HEK293 (cell line): ENCODE measurements around the gene ZNF219.

Experiments used
- CTCF ChIA-PET: fragments of 350-600 bp; formaldehyde crosslinking; extraction: SDS; loops from one replicate; lab custom pipeline; 2021; ENCODE audit warnings: antibody characterized with exemption; lab: Yijun Ruan, JAX
- POLR2A ChIA-PET: fragments of 300-600 bp; formaldehyde crosslinking; extraction: SDS; loops from one replicate; lab custom pipeline; 2020; ENCODE audit warnings: antibody characterized with exemption, inconsistent platforms; lab: Yijun Ruan, JAX
- H3K27ac ChIP-seq: fragments of 200-500 bp; sonication (Bioruptor generic); 2 replicates; pipeline ENCODE4 v1.5.1; 2014; ENCODE audit warnings: low read depth, low read length, control low read depth, inconsistent platforms; ENCODE audit errors: extremely low read depth
- H3K36me3 ChIP-seq, 2 experiments: fragments of 200-500 bp in 1 of 2; sonication (Bioruptor generic) in 1 of 2; 1 replicate in 1 of 2; 2 replicates in 1 of 2; pipeline ENCODE4 v1.5.1; 2014 to 2017; ENCODE audit warnings: inconsistent platforms in 2 of 2, low read length in 2 of 2; ENCODE audit not compliant: control insufficient read depth in 2 of 2, insufficient read depth in 1 of 2
- H3K4me1 ChIP-seq: fragments of 200-500 bp; sonication (Bioruptor generic); 2 replicates; pipeline ENCODE4 v1.5.1; 2014; ENCODE audit warnings: mild to moderate bottlenecking, low read length, inconsistent platforms; ENCODE audit not compliant: control insufficient read depth, insufficient read depth
- H3K4me3 ChIP-seq: 2 replicates; pipeline ENCODE4 v1.5.1; 2011; ENCODE audit warnings: low read depth, mild to moderate bottlenecking, control low read depth, low read length, moderate library complexity
- H3K9me3 ChIP-seq: fragments of 200-500 bp; sonication (Bioruptor generic); 2 replicates; pipeline ENCODE4 v1.5.1; 2014; ENCODE audit warnings: low read depth, low read length, inconsistent platforms; ENCODE audit not compliant: control insufficient read depth, insufficient read depth
- GLIS2 ChIP-seq: fragments of 450-650 bp; formaldehyde crosslinking; IDR thresholded peaks from 2 replicates; pipeline ENCODE4 v1.5.1; 2016; ENCODE audit warnings: missing biosample characterization, missing genetic modification characterization
- MYNN ChIP-seq: fragments of 450-650 bp; formaldehyde crosslinking; IDR thresholded peaks from 2 replicates; pipeline ENCODE4 v1.5.1; 2016; ENCODE audit warnings: missing biosample characterization, missing genetic modification characterization, borderline replicate concordance
- MZF1 ChIP-seq: fragments of 450-650 bp; formaldehyde crosslinking; IDR thresholded peaks from 2 replicates; pipeline ENCODE4 v1.5.1; 2017; ENCODE audit warnings: missing biosample characterization, missing genetic modification characterization, borderline replicate concordance
- PRDM1 ChIP-seq: fragments of 450-650 bp; formaldehyde crosslinking; IDR thresholded peaks from 2 replicates; pipeline ENCODE4; 2016; ENCODE audit warnings: missing biosample characterization, missing genetic modification characterization
- PRDM4 ChIP-seq: fragments of 450-650 bp; formaldehyde crosslinking; IDR thresholded peaks from 2 replicates; pipeline ENCODE4 v1.5.1; 2017; ENCODE audit warnings: missing biosample characterization, missing genetic modification characterization
- SP3 ChIP-seq: fragments of 450-650 bp; formaldehyde crosslinking; IDR thresholded peaks from 2 replicates; pipeline ENCODE4 v1.5.1; 2016; ENCODE audit warnings: missing biosample characterization, missing genetic modification characterization
- ZBTB7A ChIP-seq: fragments of 450-650 bp; formaldehyde crosslinking; IDR thresholded peaks from 2 replicates; pipeline ENCODE4 v1.5.1; 2016; ENCODE audit warnings: low read depth, missing biosample characterization, missing genetic modification characterization
- ZNF10 ChIP-seq: fragments of 450-650 bp; formaldehyde crosslinking; IDR thresholded peaks from 2 replicates; pipeline ENCODE4 v1.5.1; 2017; ENCODE audit warnings: missing biosample characterization, missing genetic modification characterization
- ZNF121 ChIP-seq: fragments of 450-650 bp; formaldehyde crosslinking; IDR thresholded peaks from 2 replicates; pipeline ENCODE4 v1.5.1; 2016; ENCODE audit warnings: missing biosample characterization, missing genetic modification characterization
- ZNF138 ChIP-seq: fragments of 450-650 bp; formaldehyde crosslinking; IDR thresholded peaks from 2 replicates; pipeline ENCODE4 v1.5.1; 2016; ENCODE audit warnings: missing biosample characterization, missing genetic modification characterization, borderline replicate concordance
- ZNF169 ChIP-seq: fragments of 450-650 bp; formaldehyde crosslinking; IDR thresholded peaks from 2 replicates; pipeline ENCODE4 v1.5.1; 2016; ENCODE audit warnings: missing biosample characterization, missing genetic modification characterization
- ZNF175 ChIP-seq: fragments of 450-650 bp; formaldehyde crosslinking; IDR thresholded peaks from 2 replicates; pipeline ENCODE4 v1.5.1; 2016; ENCODE audit warnings: missing biosample characterization, missing genetic modification characterization
- ZNF214 ChIP-seq: fragments of 450-650 bp; formaldehyde crosslinking; IDR thresholded peaks from 2 replicates; pipeline ENCODE4 v1.5.1; 2017; ENCODE audit warnings: missing biosample characterization, mild to moderate bottlenecking, missing genetic modification characterization, borderline replicate concordance
- ZNF24 ChIP-seq: fragments of 450-650 bp; formaldehyde crosslinking; IDR thresholded peaks from 2 replicates; pipeline ENCODE4 v1.5.1; 2016; ENCODE audit warnings: missing biosample characterization, missing genetic modification characterization
- ZNF274 ChIP-seq, 2 experiments: fragments of 200-500 bp in 1 of 2; fragments of 450-650 bp in 1 of 2; sonication (Bioruptor generic) in 1 of 2; formaldehyde crosslinking in 1 of 2; IDR thresholded peaks; 2 replicates each; pipeline versions ENCODE4 v1.5.1 to v1.6.1; 2014 to 2016; ENCODE audit warnings: borderline replicate concordance in 1 of 2, inconsistent platforms in 1 of 2, low read length in 1 of 2, missing biosample characterization in 1 of 2, missing genetic modification characterization in 1 of 2
- ZNF292 ChIP-seq: fragments of 450-650 bp; formaldehyde crosslinking; IDR thresholded peaks from 2 replicates; pipeline ENCODE4 v1.5.1; 2016; ENCODE audit warnings: low read depth, missing biosample characterization, missing genetic modification characterization, borderline replicate concordance
- ZNF302 ChIP-seq: fragments of 450-650 bp; formaldehyde crosslinking; IDR thresholded peaks from 2 replicates; pipeline ENCODE4 v1.5.1; 2016; ENCODE audit warnings: missing biosample characterization, missing genetic modification characterization, low read depth
- ZNF341 ChIP-seq: fragments of 450-650 bp; formaldehyde crosslinking; IDR thresholded peaks from 2 replicates; pipeline ENCODE4; 2016; ENCODE audit warnings: low read depth, missing biosample characterization, missing genetic modification characterization
- ZNF362 ChIP-seq: fragments of 450-650 bp; formaldehyde crosslinking; IDR thresholded peaks from 2 replicates; pipeline ENCODE4 v1.5.1; 2016; ENCODE audit warnings: missing biosample characterization, missing genetic modification characterization
- ZNF561 ChIP-seq: fragments of 450-650 bp; IDR thresholded peaks from 2 replicates; pipeline ENCODE4 v1.5.1; 2018; ENCODE audit warnings: missing biosample characterization, missing genetic modification characterization, borderline replicate concordance
- ZNF621 ChIP-seq: fragments of 450-650 bp; formaldehyde crosslinking; IDR thresholded peaks from 2 replicates; pipeline ENCODE4 v1.5.1; 2017; ENCODE audit warnings: missing biosample characterization, missing genetic modification characterization
- ZNF629 ChIP-seq: fragments of 450-650 bp; formaldehyde crosslinking; IDR thresholded peaks from 2 replicates; pipeline ENCODE4 v1.5.1; 2017; ENCODE audit warnings: missing biosample characterization, missing genetic modification characterization
- ZNF677 ChIP-seq: fragments of 450-650 bp; IDR thresholded peaks from 2 replicates; pipeline ENCODE4 v1.5.0; 2018; ENCODE audit warnings: missing biosample characterization, mild to moderate bottlenecking, missing genetic modification characterization, moderate library complexity
- ZNF707 ChIP-seq: fragments of 450-650 bp; formaldehyde crosslinking; IDR thresholded peaks from 2 replicates; pipeline ENCODE4 v1.5.1; 2016; ENCODE audit warnings: missing biosample characterization, missing genetic modification characterization
- ZSCAN5A ChIP-seq: fragments of 450-650 bp; formaldehyde crosslinking; IDR thresholded peaks from 2 replicates; pipeline ENCODE4 v1.5.1; 2016; ENCODE audit warnings: missing biosample characterization, missing genetic modification characterization

Gene ZNF219

GRCh38 chr14:21089271-21089670 is 9.2 kb downstream of the ZNF219 start:
- peaks cover 6% of the 10 kb centered on the region; the same call in 1 of the 2 replicates for H3K4me1 ChIP-seq
- H3K4me3 ChIP-seq = no peak overlapping the region
- no peak for TF ChIP-seq ZBTB7A (tag by site-specific recombination)
- TF ChIP-seq ZNF677 (tag by site-specific recombination) = no peak
- TF ChIP-seq ZNF302 = no peak
- no peak for TF ChIP-seq ZNF274 (IDR thresholded peaks at IDR 0.05; ENCODE audit: low read length)
- no peak for TF ChIP-seq ZNF274 (tag by site-specific recombination; IDR thresholded peaks at IDR 0.05; ENCODE audit: borderline replicate concordance)
- no peak for TF ChIP-seq ZNF621 (tag by site-specific recombination)
- TF ChIP-seq ZNF175 (tag by site-specific recombination) = no peak
- no peak overlapping the region for H3K27ac ChIP-seq
- ChIA-PET POLR2A (interaction anchor here (0.9 to 9.9 kb wide), 4 partner anchors 9 to 18 kb away, joined by 3 to 71 read pairs (median 5); partner anchors contain the start of genes ARHGEF40 and ZNF219), CTCF (interaction anchor here (0.7 to 4.0 kb wide), 11 partner anchors 11 to 84 kb away, joined by 3 to 42 read pairs (median 5); partner anchors contain the start of gene ARHGEF40)
- H3K36me3 ChIP-seq = peaks cover 11 to 79% of the 10 kb centered on the region in 2 experiments; a peak in 2 of 3 replicates
- no peaks in the 10 kb centered on the region for H3K9me3 ChIP-seq

- Histone ChIP-seq H3K9me3 (no peaks in the 10 kb centered on the region), H3K27ac (no peak overlapping the region), H3K4me3 (no peak overlapping the region), H3K36me3 (peaks cover 11 to 85% of the 10 kb centered on the region in 2 experiments; a peak in 2 of 3 replicates)
- POLR2A ChIA-PET = interaction anchor here (0.9 to 9.9 kb wide), 4 partner anchors 9 to 17 kb away, joined by 3 to 71 read pairs (median 4); partner anchors contain the start of genes ARHGEF40 and ZNF219
- TF ChIP-seq GLIS2 = no peak
- TF ChIP-seq, all 188 proteins: peak for 0
- H3K4me1 ChIP-seq = peaks cover under 1% of the 10 kb centered on the region; the same call in 1 of the 2 replicates
- CTCF ChIA-PET = interaction anchor here (1.4 to 4.0 kb wide), 7 partner anchors 16 to 392 kb away, joined by 3 to 42 read pairs (median 16); partner anchors contain the start of gene ARHGEF40
Measured at GRCh38 chr14:21088687-21089086, 9.8 kb downstream of the ZNF219 start.

GRCh38 chr14:21087294-21088091 is 11.0 kb downstream of the ZNF219 start:
- Histone ChIP-seq H3K36me3 (peaks cover 11 to 82% of the 10 kb centered on the region in 2 experiments; a peak in 2 of 3 replicates), H3K4me1 (no peaks in the 10 kb centered on the region), H3K27ac (no peak overlapping the region), H3K4me3 (no peak overlapping the region), H3K9me3 (no peaks in the 10 kb centered on the region)
- CTCF ChIA-PET = interaction anchor here (1.1 to 4.0 kb wide), 6 partner anchors 10 to 391 kb away, joined by 4 to 42 read pairs (median 11); partner anchors contain the start of gene ARHGEF40
- POLR2A ChIA-PET = interaction anchor here (0.6 to 9.9 kb wide), 6 partner anchors 11 to 73 kb away, joined by 3 to 71 read pairs (median 4); partner anchors contain the start of genes ARHGEF40 and ZNF219
- TF ChIP-seq ZNF292 (tag by site-specific recombination) (no peak), ZNF138 (tag by site-specific recombination) (no peak), ZNF121 (no peak), ZNF561 (no peak), MZF1 (no peak), ZSCAN5A (tag by site-specific recombination) (no peak), ZNF214 (tag by site-specific recombination) (no peak), ZNF169 (tag by site-specific recombination) (no peak), ZNF24 (tag by site-specific recombination) (no peak), PRDM4 (no peak), ZNF621 (tag by site-specific recombination) (no peak), ZNF341 (peak; percentile 68), PRDM1 (tag by site-specific recombination) (no peak), ZNF10 (tag by site-specific recombination) (no peak), ZNF707 (tag by site-specific recombination) (no peak), ZNF362 (tag by site-specific recombination) (no peak), SP3 (tag by site-specific recombination) (no peak), MYNN (peak; percentile 95), ZNF629 (tag by site-specific recombination) (0 out of 2 replicates have a peak, but pooled peaks have one; percentile 24)
